GM06990 (cell line): ENCODE data around the gene NCDN.

Source experiments
- DNase-seq: peaks from one replicate; pipeline ENCODE4 v3.0.0-alpha.2; 2011; ENCODE audit not compliant: insufficient read length; ENCODE audit errors: extremely low read depth
- H3K27me3 ChIP-seq: replicated peaks from 2 replicates; pipeline ENCODE4 v1.6.0; 2011; ENCODE audit warnings: low read length; ENCODE audit not compliant: control insufficient read depth, insufficient read depth
- H3K36me3 ChIP-seq: 2 replicates; pipeline ENCODE4 v1.5.1; 2011; ENCODE audit warnings: low read length; ENCODE audit not compliant: control insufficient read depth, insufficient read depth
- H3K4me3 ChIP-seq: replicated peaks from 2 replicates; pipeline ENCODE4 v1.5.1; 2011; ENCODE audit warnings: low read depth, mild to moderate bottlenecking, control low read depth, low read length
- TF ChIP-seq, protein P1 (sequence below): IDR thresholded peaks from 2 replicates; pipeline ENCODE4 v1.5.1; 2011; ENCODE audit warnings: low read length, control low read depth, mild to moderate bottlenecking, inconsistent platforms; ENCODE audit not compliant: insufficient read depth, poor library complexity, severe bottlenecking

Gene NCDN

DNA sequence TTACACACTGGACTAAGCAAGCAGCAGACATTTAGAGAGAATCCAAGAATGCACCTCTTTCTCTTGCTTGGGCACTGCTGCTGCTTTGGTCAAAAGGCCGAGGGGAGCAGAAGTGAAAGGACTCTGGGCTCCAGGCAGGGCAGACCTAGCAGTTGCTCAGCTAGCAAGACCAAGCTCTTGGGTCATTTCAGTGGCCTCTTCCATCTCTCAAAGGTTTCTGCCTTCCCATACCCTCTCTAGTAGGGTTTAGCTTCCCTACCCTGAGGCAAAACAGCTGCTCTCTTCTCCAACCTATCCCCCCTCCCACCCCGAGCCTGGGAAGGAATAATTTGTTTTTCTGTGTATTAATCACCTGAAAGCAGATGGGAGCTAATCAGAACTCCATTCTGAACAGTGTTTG is 41.3 kb downstream of the NCDN start:
- Histone ChIP-seq H3K27me3 (no peaks in the 10 kb centered on the region), H3K4me3 (no peak overlapping the region), H3K36me3 (peaks cover 12% of the 10 kb centered on the region)
- no peak for DNase-seq
- TF ChIP-seq, protein P1, sequence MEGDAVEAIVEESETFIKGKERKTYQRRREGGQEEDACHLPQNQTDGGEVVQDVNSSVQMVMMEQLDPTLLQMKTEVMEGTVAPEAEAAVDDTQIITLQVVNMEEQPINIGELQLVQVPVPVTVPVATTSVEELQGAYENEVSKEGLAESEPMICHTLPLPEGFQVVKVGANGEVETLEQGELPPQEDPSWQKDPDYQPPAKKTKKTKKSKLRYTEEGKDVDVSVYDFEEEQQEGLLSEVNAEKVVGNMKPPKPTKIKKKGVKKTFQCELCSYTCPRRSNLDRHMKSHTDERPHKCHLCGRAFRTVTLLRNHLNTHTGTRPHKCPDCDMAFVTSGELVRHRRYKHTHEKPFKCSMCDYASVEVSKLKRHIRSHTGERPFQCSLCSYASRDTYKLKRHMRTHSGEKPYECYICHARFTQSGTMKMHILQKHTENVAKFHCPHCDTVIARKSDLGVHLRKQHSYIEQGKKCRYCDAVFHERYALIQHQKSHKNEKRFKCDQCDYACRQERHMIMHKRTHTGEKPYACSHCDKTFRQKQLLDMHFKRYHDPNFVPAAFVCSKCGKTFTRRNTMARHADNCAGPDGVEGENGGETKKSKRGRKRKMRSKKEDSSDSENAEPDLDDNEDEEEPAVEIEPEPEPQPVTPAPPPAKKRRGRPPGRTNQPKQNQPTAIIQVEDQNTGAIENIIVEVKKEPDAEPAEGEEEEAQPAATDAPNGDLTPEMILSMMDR, result no peak

DNA sequence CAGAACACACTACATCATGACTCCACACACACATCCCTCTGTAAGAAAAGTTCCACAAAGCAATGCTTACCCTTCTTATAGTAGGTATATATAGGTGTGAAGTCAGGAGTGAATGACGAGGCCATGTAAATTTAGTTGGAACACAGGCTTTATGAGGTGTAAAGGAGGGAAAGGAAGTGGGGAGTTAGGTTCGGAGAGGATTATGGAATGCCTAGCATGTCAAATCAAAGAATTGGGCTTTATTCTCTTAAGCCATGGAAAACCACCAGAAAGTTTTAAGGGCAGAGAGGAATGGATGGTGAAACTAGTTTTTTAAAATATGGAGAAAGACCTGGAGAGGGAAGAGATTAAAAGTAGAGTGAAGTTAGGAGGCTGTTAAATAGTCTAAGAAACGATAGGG is 41.8 kb downstream of the NCDN start:
- peaks cover 12% of the 10 kb centered on the region for H3K36me3 ChIP-seq
- H3K4me3 ChIP-seq, result no peak overlapping the region
- no peak for DNase-seq
- H3K27me3 ChIP-seq, result no peaks in the 10 kb centered on the region
- TF ChIP-seq, protein P1, result no peak

DNA sequence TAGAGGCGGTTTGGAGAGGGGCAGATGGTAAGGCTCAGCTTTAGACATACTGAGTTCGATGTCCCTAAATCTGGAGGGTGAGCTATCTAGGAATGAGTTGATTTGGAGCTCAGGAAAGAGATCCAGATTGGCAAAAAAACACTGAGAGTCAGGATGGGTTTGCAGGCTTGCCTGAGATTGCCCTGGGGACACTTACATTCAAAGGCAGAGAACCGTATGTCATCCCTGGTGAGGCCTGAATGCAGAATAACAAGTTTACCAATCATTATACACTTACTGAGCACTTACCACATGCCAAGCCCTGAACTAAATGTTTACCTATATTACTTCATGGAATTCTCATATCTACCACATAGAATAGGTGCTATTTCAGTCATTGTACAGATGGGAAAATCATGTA is 43.0 kb downstream of the NCDN start:
- no peak overlapping the region for H3K4me3 ChIP-seq
- TF ChIP-seq, protein P1, result no peak
- DNase-seq, result no peak
- peaks cover 21% of the 10 kb centered on the region for H3K36me3 ChIP-seq
- H3K27me3 ChIP-seq, result no peaks in the 10 kb centered on the region

DNA sequence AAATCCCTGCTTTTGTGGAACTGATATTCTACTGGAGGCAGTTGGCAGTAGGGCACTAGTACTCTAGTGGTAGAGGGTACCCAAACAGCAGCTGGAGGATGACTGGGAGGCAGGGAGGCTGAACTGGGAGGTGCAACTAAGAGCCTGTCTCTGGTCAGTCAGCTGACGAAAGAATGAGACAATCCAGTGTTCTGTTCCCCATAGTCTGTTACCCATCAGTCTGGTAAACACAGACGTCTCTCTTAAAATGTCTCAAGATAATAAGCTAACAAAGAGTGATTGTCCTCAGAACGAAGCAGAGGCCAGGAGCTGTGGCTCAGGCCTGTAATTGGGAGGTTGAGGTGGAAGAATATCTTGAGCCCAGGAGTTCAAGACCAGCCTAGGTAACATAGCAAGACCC is 45.9 kb downstream of the NCDN start:
- TF ChIP-seq, protein P1, result no peak
- Histone ChIP-seq H3K4me3 (no peak overlapping the region), H3K36me3 (peaks cover 21% of the 10 kb centered on the region), H3K27me3 (no peaks in the 10 kb centered on the region)
- DNase-seq, result no peak

DNA sequence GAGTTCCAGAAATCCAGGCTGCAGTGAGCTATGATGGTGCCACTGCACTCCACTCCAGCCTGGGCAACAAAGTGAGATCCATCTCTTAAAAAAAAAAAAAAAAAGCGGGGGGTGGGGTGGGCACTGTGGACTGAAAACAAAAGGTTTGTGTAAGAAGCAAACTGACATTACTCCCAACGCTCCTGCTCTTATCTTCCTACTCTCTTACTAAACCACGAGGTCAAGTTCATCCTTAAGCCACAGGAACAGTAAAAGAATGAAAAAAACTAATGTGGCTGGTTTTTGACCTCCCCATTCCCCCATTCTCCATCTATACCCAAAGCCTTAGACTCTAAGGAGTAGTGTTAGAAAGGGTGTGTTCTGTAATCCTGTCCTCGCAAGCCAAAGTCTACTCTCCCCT is 46.3 kb downstream of the NCDN start:
- Histone ChIP-seq H3K36me3 (peaks cover 19% of the 10 kb centered on the region), H3K4me3 (no peak overlapping the region), H3K27me3 (no peaks in the 10 kb centered on the region)
- no peak for DNase-seq
- TF ChIP-seq, protein P1, result no peak
